GM18867 (cell line): ENCODE data around the gene CD46.

Experiments
- ATAC-seq: cut with Tn5 transposase; IDR thresholded peaks from one replicate; pipeline ENCODE4 v1.9.1; 2021; ENCODE audit warnings: mild to moderate bottlenecking, moderate library complexity; ENCODE audit not compliant: unreplicated experiment

Gene CD46

DNA sequence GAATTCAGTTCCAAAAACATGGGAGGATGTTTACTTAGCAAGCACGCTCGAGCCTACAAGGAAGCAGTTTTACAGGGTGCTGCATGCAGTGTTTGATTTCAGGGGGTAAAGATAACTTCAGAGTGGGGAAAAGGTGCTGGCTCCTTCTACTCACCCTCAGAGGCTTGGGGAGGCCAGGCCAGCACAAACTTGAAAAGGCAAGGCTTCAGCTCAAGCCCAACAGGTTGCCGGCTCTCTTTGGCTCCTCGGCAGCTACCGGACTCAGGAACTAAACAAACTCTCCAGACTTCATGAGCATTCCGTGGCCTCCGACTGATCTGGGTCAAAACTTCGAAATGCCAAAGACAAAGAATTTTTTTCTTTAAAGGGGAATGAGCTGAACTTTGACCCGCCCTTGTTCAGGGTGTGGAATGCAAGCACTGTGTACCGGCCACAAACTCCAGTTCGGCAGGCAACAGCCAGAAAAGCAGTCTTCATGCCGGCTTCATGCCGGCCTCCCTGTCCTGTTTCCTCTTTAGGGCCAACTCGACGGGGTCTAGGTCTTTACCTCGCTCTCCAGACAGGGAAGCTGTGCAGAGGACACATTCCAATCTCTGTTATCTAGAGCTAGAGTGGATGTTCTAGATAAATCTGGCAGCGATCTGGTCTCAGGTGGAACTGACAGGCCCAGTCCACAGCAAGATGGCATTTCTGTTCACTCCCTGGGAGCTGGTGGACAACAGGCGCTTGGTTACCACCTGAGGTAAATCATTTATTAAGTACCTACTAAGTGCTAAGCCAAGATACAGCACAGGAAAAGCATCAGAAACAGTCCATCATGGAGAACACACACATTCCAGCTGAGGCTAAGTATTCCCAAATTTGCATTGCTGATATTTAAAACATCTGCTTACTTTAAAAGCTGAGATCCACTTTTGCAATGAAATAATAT, 75.0 kb downstream of the CD46 start:
- no peak for ATAC-seq

DNA sequence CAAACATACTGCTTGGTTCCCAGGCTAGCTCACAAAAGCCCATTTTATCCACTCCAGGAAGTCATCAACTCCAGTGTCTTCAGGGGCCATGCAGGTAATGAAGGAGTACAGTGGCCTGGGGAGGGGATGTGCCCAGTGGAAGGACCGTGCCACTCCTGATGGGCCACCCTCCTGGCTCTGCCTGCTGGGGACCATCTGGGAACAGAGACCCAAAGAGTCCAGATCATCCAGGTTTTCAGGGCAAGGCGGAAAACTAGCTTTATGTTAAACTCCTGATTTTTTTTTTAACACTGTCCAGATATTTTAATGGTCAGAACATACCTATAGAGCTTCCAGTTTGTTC, 75.6 kb downstream of the CD46 start:
- ATAC-seq, result no peak

DNA sequence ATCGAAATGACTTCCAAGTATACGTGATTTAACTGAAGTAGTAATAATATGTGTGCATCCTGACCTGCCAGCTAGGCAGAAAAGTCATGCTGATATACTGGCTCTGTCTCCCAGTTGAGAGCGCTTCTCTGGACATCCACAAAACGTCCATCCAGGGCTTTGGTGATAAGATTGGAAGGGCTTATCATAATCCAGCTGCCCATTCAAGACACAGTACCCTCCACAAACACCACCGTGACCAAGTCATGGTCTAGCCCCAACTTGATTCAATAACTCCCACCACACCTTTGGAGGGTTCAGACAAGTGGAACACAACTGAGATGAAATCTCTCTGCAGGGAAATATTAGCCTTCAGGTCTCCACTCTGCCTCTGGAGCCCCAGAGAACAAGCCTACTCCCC, 76.2 kb downstream of the CD46 start:
- no peak for ATAC-seq

- ATAC-seq, result peak; percentile 25
Measured at GRCh38 chr1:207828485-207829158, 76.8 kb downstream of the CD46 start.

DNA sequence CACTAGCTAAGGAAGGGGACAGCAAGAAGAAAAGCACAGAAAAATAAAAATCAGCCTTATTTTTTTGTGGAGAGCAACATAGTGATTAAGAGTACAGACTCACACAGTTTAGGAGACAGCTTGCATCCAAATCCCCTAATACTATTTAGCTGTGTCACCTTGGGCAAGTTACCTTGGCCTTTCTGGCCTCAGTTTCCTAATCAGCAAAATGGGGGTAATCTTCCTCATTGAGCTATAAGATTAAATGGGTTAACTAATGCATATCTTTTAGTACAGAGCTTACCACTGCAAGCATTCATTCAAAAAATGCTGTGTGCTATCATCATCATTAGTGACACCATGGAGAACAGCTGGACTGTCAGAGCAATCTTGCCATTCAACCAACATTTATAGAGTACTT, 77.7 kb downstream of the CD46 start:
- ATAC-seq, result no peak

GRCh38 chr1:207830788-207831187, 78.9 kb downstream of the CD46 start:
- ATAC-seq, result no peak

- ATAC-seq, result peak; percentile 78
Measured at GRCh38 chr1:207831517-207832327, 79.9 kb downstream of the CD46 start.

GRCh38 chr1:207832796-207833195, 80.9 kb downstream of the CD46 start:
- ATAC-seq, result no peak

GRCh38 chr1:207833381-207833780, 81.5 kb downstream of the CD46 start:
- ATAC-seq, result no peak

DNA sequence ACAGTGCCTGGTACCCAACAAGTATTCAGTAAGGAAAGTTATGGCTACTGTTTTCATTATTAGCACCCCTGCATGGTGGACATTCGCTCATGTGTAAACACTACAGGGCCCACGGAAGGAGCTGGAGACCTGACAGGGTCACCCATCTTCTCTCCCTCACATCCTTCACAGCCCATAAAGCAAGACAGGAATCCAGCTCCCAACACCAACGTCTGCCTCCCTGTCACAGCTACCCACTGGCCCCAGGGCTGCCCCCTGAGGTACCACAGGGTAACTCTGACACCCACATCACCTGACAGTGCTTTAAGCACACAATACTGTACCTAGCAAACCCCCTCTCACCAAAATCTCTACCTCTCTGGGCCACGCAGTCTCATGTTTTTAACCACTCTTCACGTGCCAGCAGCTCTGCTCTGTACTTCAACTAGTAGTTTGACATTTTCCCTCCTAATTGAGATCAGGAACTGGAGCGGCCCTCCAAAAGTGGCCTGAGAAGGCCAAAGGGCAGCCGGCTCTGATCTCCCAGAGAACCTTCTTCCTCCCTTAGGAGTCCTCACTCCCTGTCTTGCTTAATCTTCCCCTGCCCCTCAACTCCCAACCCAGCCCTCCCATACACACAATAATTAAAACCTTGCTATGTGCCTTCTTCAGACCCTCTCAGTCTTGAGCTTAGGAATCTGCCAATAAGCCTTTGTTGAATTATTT, 82.3 kb downstream of the CD46 start:
- no peak for ATAC-seq

- no peak for ATAC-seq
Measured at GRCh38 chr1:207835958-207836357, 84.1 kb downstream of the CD46 start.

DNA sequence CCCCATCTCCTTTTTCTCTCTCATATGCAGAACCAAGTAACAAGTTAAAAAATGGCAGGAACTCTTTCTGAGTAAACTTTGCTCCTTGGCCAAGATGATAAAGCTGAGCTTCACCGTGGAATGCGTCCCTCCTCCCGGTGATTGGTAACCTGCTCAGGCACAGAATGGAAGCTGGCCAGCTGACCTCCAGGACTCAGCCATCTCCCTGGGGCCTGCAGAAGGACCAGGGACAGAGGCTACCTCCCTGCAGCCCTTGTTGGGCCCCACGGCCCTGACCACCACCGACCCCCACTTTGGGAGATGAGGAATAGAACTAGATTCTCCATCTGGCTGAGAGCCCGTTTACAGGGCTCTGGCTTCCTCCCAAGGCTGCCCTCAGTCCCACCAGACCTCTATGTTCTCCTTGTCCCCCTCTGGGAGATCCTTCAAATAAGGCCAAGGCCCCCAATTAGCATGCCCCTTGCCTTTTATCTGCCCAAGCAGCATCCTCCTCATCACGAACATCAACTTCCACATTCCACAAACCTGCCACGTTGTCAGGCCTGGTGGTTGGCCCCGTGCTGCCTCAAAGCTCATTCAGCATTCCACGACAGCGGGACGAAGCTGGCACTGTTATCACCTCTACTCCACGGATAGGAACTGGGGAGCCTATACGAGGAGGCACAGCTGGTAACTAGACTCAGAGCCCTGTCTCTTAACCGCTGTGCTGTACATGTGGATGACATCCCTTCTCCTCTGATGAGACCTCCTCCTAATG, 84.9 kb downstream of the CD46 start:
- ATAC-seq, result no peak

GRCh38 chr1:207837673-207838072, 85.8 kb downstream of the CD46 start:
- ATAC-seq, result no peak

DNA sequence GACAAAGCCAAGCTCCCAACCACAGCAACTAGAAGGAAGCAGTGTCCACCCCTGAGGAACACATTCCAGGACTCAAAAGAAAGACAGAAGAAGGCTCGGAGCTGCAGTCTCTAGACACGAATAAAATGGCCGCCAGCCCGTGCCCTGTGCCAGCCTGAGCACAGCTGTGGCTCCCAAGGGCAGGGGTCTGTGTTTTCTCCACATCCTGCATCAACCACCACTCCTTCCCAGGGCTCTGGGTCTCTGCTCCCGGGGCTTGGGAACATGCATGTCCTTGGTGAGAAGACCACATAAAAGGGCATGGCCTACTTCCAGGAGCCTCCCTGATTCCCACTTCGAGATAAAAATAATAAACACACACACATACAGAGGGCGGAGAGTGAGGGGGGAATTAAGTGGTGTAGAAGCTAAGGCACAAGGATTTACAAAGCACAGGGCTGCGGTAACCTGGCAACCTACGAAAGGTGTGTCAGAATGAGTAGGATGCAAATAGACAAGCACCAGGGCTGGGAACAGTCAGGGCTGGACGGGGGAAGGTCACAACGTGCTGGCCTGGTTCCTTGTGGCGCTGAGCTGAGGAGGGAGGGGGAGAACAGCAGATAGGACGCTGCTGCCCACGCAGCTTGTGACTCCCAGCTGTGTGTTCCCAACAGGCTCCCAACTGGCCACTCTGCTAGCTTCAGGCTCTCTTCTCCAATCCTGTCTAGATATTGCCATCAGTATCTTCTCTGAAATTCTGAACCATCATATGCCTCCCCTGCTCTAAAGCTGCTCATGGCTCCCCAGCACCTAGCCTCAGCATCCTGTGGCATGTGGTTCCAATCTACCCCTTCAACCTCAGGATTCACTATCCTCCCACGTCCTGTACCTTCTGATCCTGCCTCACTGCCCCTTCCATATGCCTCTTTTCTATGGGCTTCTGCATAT, 86.6 kb downstream of the CD46 start:
- ATAC-seq, result no peak

DNA sequence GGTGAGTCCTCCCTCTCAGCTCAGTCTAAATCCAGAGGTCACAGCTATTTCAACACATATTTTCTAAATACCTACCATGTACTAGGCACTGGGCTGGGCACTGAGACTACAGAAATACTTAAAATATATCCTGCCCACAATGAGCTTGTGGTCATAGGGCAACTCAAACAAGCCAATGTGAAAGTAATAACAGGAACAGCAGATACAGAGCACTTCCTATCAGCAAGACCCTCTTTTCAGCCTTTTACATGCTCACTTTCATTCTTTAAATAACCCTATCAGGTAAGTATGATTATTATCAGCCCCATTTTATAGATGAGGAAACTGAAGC, 87.2 kb downstream of the CD46 start:
- no peak for ATAC-seq

DNA sequence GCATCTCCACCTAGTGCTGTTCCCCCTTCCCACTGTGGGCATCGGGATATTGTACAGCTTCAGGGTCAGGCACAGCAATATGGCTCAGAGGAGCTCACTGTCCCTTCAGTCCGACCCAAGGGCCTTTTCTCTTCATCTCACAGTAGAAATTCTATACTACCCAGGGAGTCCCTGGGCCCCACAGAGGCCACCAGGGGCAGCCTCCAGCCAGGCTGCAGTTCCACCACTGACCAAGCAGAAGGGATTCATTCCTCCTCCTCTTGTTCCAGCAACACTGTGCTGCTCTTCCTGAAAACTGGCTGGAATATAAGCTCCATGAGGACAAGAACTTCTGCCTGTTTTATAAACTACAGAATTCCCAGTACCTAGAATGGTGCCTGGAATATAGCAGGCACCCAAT, 88.5 kb downstream of the CD46 start:
- ATAC-seq, result no peak

- ATAC-seq, result no peak
Measured at GRCh38 chr1:207841293-207841692, 89.4 kb downstream of the CD46 start.

DNA sequence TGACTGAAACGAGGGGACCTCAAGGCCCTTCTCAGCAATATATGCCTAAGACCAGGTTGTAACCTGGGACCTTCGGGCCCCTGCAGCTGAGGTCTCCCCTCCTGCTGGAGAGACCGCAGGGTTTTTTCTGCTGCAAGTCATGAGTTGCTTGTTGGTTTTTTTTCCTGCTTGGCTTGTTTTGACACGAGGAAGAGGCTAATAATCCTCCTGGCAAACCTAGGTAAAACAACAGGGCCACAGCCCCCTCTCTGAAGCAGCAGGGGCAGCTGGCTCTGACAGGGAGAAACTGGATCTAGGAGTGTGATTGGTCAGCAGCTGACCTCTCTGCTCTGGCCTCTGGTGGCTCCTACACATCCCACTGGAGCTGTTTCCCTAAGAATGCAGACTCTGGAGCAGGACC, 90.0 kb downstream of the CD46 start:
- no peak for ATAC-seq

- no peak for ATAC-seq
Measured at GRCh38 chr1:207842506-207842905, 90.7 kb downstream of the CD46 start.
